Neural cell (in vitro differentiated cells): ENCODE results near the gene MPPED1.

Source experiments
- CTCF ChIP-seq: fragments of 450-650 bp; IDR thresholded peaks from 2 replicates; pipeline ENCODE4 v1.5.1; 2014; ENCODE audit warnings: antibody characterized with exemption, mild to moderate bottlenecking, moderate library complexity; ENCODE audit not compliant: poor library complexity, severe bottlenecking
- EP300 ChIP-seq: fragments of 450-650 bp; conservative IDR thresholded peaks from 2 replicates; pipeline ENCODE4 v1.6.1; 2014; ENCODE audit warnings: antibody characterized with exemption, mild to moderate bottlenecking, moderate library complexity; ENCODE audit not compliant: poor library complexity, severe bottlenecking
- EZH2 ChIP-seq: fragments of 200-600, 300-800 bp; shearing (Covaris generic), sonication (generic); IDR thresholded peaks from 2 replicates; pipeline ENCODE4 v1.6.1; 2014; ENCODE audit warnings: antibody characterized with exemption, low read length, borderline replicate concordance, mild to moderate bottlenecking; ENCODE audit not compliant: insufficient read depth, poor library complexity, severe bottlenecking
- POLR2AphosphoS5 ChIP-seq: IDR thresholded peaks from 2 replicates; pipeline ENCODE4 v1.6.1; 2012
- REST ChIP-seq: IDR thresholded peaks from 2 replicates; pipeline ENCODE4 v1.6.1; 2012; ENCODE audit warnings: borderline replicate concordance
- TAF1 ChIP-seq: IDR thresholded peaks from 2 replicates; pipeline ENCODE4 v1.6.1; 2012; ENCODE audit warnings: low read depth

- TF ChIP-seq TAF1 (no peak), CTCF (no peak), POLR2AphosphoS5 (no peak), EZH2 (no peak), REST (no peak), EP300 (no peak)
Observed at GRCh38 chr22:43510281-43511070, 98.7 kb downstream of the MPPED1 start.
